ENCODE measurements around the gene CHST13.
A peak's percentile ranks its signal among the peaks of the same experiment; 100 is the strongest.

The CHST13 gene

DNA sequence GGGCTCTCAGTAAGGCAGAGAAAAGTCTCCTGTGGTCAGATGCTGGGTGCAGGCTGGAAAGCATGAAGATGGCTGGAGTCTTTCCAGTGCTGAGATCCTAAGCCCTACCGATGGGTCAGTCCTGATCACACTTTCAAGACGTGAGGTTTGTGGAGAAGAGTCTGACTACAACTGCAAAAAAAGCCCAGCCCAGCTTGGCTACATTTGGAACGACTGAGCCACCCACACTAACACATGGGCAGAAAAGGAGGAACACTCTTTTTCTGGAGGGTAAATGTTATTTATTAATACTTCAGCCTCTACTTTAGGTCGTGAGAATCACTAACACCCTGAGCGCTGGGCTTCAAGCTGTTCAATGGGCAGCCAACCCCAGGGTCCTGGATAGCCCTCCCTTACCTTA lies 56.8 kb downstream of the CHST13 start:
- no peaks in the 10 kb centered on the region for H3K4me1 ChIP-seq (ENCODE audit: control insufficient read depth, insufficient read depth, low read length)
- H3K4me3 ChIP-seq (ENCODE audit: low read depth, low read length) = no peak overlapping the region
- ChIA-PET CTCF (no interaction called here), POLR2A (no interaction called here)
- no peaks in the 10 kb centered on the region for H3K36me3 ChIP-seq (ENCODE audit: control insufficient read depth in 2 of 2, insufficient read depth in 1 of 2, low read length in 2 of 2)
- H3K9me3 ChIP-seq (ENCODE audit: control insufficient read depth, insufficient read depth, low read depth, low read length) = no peaks in the 10 kb centered on the region
- TF ChIP-seq ZNF394 (tag by site-specific recombination; IDR thresholded peaks at IDR 0.05; ENCODE audit: borderline replicate concordance) (no peak), GLI4 (tag by site-specific recombination; IDR thresholded peaks at IDR 0.05) (no peak), IKZF3 (tag by site-specific recombination; IDR thresholded peaks at IDR 0.05) (no peak), ZNF529 (tag by site-specific recombination; IDR thresholded peaks at IDR 0.05; ENCODE audit: insufficient replicate concordance) (no peak), WT1 (tag by site-specific recombination; IDR thresholded peaks at IDR 0.05) (no peak), ZNF544 (tag by site-specific recombination; IDR thresholded peaks at IDR 0.05) (no peak), ZNF138 (tag by site-specific recombination; IDR thresholded peaks at IDR 0.05; ENCODE audit: borderline replicate concordance) (no peak), ZNF549 (tag by site-specific recombination; IDR thresholded peaks at IDR 0.05) (no peak), ZSCAN16 (tag by site-specific recombination; IDR thresholded peaks at IDR 0.05) (no peak), OSR2 (tag by site-specific recombination; IDR thresholded peaks at IDR 0.05) (no peak), ZNF140 (tag by site-specific recombination; IDR thresholded peaks at IDR 0.05) (no peak), BCL11B (tag by site-specific recombination; IDR thresholded peaks at IDR 0.05; ENCODE audit: low read depth) (no peak), ZNF561 (tag by site-specific recombination; IDR thresholded peaks at IDR 0.05; ENCODE audit: borderline replicate concordance) (no peak), GLI2 (tag by site-specific recombination; IDR thresholded peaks at IDR 0.05; ENCODE audit: borderline replicate concordance, low read depth) (no peak), HOXD13 (CRISPR knock-in tag; IDR thresholded peaks at IDR 0.05; ENCODE audit: borderline replicate concordance) (no peak)
- TF ChIP-seq, protein P1, sequence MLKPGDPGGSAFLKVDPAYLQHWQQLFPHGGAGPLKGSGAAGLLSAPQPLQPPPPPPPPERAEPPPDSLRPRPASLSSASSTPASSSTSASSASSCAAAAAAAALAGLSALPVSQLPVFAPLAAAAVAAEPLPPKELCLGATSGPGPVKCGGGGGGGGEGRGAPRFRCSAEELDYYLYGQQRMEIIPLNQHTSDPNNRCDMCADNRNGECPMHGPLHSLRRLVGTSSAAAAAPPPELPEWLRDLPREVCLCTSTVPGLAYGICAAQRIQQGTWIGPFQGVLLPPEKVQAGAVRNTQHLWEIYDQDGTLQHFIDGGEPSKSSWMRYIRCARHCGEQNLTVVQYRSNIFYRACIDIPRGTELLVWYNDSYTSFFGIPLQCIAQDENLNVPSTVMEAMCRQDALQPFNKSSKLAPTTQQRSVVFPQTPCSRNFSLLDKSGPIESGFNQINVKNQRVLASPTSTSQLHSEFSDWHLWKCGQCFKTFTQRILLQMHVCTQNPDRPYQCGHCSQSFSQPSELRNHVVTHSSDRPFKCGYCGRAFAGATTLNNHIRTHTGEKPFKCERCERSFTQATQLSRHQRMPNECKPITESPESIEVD (tag by site-specific recombination; IDR thresholded peaks at IDR 0.05) = no peak
- TF ChIP-seq, protein P2, sequence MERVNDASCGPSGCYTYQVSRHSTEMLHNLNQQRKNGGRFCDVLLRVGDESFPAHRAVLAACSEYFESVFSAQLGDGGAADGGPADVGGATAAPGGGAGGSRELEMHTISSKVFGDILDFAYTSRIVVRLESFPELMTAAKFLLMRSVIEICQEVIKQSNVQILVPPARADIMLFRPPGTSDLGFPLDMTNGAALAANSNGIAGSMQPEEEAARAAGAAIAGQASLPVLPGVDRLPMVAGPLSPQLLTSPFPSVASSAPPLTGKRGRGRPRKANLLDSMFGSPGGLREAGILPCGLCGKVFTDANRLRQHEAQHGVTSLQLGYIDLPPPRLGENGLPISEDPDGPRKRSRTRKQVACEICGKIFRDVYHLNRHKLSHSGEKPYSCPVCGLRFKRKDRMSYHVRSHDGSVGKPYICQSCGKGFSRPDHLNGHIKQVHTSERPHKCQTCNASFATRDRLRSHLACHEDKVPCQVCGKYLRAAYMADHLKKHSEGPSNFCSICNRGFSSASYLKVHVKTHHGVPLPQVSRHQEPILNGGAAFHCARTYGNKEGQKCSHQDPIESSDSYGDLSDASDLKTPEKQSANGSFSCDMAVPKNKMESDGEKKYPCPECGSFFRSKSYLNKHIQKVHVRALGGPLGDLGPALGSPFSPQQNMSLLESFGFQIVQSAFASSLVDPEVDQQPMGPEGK (tag by site-specific recombination; IDR thresholded peaks at IDR 0.05) = no peak
- H3K27ac ChIP-seq (ENCODE audit: extremely low read depth, low read depth, low read length) = no peak overlapping the region

DNA sequence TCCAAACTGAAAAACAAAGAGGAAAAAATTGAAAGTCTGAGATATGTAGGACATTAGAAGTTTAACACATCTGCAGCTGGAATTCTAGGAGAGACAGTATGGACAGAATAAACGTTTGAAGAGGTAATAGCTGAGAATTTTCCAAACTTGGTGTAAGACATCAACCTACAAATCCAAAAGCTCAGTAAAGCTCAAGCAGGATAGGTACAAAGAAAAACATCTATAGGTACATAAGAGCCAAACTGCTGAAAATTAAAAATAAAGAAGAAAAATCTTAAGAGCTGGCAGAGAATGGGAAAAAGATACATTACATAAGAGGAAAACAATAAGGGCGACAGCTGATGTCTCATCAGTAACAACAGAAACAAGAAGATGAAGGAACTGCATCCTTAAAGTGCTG lies 57.6 kb downstream of the CHST13 start:
- CTCF ChIA-PET = interaction anchor here (0.6 kb wide), 1 partner anchor 336 kb away, joined by 3 read pairs; no protein-coding TSS in a partner anchor
- H3K4me1 ChIP-seq (ENCODE audit: control insufficient read depth, insufficient read depth, low read length) = no peaks in the 10 kb centered on the region
- POLR2A ChIA-PET = no interaction called here

DNA sequence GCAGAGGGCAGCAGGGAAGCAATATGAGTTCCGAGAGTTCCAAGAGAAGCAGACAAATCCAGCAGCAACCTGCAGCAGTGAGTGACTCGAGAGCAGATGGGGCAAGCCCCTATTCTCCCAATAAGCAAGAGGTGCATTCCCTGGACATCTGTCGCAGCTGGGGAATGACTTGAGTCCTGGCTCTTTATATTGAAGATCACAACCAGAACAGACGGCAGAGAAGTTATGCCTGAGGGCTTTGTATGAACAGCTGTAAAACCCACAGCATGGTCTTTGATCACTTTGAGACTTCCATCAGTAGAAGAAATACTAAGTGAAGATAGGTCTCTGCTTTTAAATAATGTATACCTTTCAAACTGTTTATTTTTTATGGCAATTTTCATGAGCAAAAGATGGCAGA lies 58.4 kb downstream of the CHST13 start:
- no peaks in the 10 kb centered on the region for H3K9me3 ChIP-seq (ENCODE audit: control insufficient read depth, insufficient read depth, low read depth, low read length)
- ChIA-PET POLR2A (no interaction called here), CTCF (no interaction called here)
- H3K4me3 ChIP-seq (ENCODE audit: low read depth, low read length) = no peak overlapping the region
- H3K4me1 ChIP-seq (ENCODE audit: control insufficient read depth, insufficient read depth, low read length) = no peaks in the 10 kb centered on the region
- H3K36me3 ChIP-seq (ENCODE audit: control insufficient read depth in 2 of 2, insufficient read depth in 1 of 2, low read length in 2 of 2) = no peaks in the 10 kb centered on the region
- no peak overlapping the region for H3K27ac ChIP-seq (ENCODE audit: extremely low read depth, low read depth, low read length)
- TF ChIP-seq, protein P3, sequence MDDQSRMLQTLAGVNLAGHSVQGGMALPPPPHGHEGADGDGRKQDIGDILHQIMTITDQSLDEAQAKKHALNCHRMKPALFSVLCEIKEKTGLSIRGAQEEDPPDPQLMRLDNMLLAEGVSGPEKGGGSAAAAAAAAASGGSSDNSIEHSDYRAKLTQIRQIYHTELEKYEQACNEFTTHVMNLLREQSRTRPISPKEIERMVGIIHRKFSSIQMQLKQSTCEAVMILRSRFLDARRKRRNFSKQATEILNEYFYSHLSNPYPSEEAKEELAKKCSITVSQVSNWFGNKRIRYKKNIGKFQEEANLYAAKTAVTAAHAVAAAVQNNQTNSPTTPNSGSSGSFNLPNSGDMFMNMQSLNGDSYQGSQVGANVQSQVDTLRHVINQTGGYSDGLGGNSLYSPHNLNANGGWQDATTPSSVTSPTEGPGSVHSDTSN (CRISPR knock-in tag; IDR thresholded peaks at IDR 0.05) = no peak
- TF ChIP-seq, protein P4, sequence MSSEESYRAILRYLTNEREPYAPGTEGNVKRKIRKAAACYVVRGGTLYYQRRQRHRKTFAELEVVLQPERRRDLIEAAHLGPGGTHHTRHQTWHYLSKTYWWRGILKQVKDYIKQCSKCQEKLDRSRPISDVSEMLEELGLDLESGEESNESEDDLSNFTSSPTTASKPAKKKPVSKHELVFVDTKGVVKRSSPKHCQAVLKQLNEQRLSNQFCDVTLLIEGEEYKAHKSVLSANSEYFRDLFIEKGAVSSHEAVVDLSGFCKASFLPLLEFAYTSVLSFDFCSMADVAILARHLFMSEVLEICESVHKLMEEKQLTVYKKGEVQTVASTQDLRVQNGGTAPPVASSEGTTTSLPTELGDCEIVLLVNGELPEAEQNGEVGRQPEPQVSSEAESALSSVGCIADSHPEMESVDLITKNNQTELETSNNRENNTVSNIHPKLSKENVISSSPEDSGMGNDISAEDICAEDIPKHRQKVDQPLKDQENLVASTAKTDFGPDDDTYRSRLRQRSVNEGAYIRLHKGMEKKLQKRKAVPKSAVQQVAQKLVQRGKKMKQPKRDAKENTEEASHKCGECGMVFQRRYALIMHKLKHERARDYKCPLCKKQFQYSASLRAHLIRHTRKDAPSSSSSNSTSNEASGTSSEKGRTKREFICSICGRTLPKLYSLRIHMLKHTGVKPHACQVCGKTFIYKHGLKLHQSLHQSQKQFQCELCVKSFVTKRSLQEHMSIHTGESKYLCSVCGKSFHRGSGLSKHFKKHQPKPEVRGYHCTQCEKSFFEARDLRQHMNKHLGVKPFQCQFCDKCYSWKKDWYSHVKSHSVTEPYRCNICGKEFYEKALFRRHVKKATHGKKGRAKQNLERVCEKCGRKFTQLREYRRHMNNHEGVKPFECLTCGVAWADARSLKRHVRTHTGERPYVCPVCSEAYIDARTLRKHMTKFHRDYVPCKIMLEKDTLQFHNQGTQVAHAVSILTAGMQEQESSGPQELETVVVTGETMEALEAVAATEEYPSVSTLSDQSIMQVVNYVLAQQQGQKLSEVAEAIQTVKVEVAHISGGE (tag by site-specific recombination; conservative IDR thresholded peaks at IDR 0.05; ENCODE audit: low read depth) = no peak
- no peak for TF ChIP-seq SCRT2 (tag by site-specific recombination; IDR thresholded peaks at IDR 0.05)
- no peak for TF ChIP-seq ZNF266 (tag by site-specific recombination; IDR thresholded peaks at IDR 0.05; ENCODE audit: low read depth)
- TF ChIP-seq YY2 (tag by site-specific recombination; IDR thresholded peaks at IDR 0.05) = no peak
- TF ChIP-seq, protein P2 (tag by site-specific recombination; IDR thresholded peaks at IDR 0.05) = no peak

More for the DNA sequence above, 57.6 kb downstream of the CHST13 start:
- Histone ChIP-seq H3K27ac (ENCODE audit: extremely low read depth, low read depth, low read length) (no peak overlapping the region), H3K9me3 (ENCODE audit: control insufficient read depth, insufficient read depth, low read depth, low read length) (no peaks in the 10 kb centered on the region), H3K4me3 (ENCODE audit: low read depth, low read length) (no peak overlapping the region), H3K36me3 (ENCODE audit: control insufficient read depth in 2 of 2, insufficient read depth in 1 of 2, low read length in 2 of 2) (no peaks in the 10 kb centered on the region)
- no peak for TF ChIP-seq ZNF555 (tag by site-specific recombination; conservative IDR thresholded peaks at IDR 0.05)
- TF ChIP-seq ZNF558 (tag by site-specific recombination; IDR thresholded peaks at IDR 0.05) = peak; percentile 95
